Measurements from ENCODE around the gene UBE2QL1.

Gene UBE2QL1

DNA sequence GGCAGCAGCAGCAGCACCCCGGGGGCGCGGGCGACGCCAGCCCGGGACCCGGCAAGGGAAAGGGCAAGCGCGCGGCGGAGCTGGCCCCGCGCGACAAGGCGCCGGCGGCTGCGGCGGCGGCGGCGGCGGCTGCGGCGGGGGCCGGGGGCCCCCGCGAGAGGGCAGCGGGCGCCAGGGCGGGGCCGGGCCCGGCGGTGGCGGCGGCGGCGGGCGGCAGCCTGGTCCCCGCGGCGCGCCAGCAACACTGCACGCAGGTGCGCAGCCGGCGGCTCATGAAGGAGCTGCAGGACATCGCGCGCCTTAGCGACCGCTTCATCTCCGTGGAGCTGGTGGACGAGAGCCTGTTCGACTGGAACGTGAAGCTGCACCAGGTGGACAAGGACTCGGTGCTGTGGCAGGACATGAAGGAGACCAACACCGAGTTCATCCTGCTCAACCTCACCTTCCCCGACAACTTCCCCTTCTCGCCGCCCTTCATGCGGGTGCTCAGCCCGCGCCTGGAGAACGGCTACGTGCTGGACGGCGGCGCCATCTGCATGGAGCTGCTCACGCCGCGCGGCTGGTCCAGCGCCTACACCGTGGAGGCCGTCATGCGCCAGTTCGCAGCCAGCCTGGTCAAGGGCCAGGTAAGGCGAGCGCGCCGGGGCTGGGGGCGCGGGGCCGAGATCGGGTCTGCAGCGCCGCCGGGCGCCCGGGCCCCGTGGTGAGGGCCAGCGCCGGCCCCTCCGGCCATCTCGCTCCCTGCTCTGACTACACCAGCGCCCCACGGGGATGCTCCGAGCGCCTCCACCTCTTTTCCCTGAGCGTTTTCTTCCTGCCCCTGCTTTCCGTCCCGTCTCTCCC lies at the start of gene UBE2QL1:
Gene UBE2QL1, plus strand, starts transcription at position 238 of the 843 bp plus-strand sequence. Its CDS starts 35 bp downstream, at position 273.
- no peak for DNase-seq

DNA sequence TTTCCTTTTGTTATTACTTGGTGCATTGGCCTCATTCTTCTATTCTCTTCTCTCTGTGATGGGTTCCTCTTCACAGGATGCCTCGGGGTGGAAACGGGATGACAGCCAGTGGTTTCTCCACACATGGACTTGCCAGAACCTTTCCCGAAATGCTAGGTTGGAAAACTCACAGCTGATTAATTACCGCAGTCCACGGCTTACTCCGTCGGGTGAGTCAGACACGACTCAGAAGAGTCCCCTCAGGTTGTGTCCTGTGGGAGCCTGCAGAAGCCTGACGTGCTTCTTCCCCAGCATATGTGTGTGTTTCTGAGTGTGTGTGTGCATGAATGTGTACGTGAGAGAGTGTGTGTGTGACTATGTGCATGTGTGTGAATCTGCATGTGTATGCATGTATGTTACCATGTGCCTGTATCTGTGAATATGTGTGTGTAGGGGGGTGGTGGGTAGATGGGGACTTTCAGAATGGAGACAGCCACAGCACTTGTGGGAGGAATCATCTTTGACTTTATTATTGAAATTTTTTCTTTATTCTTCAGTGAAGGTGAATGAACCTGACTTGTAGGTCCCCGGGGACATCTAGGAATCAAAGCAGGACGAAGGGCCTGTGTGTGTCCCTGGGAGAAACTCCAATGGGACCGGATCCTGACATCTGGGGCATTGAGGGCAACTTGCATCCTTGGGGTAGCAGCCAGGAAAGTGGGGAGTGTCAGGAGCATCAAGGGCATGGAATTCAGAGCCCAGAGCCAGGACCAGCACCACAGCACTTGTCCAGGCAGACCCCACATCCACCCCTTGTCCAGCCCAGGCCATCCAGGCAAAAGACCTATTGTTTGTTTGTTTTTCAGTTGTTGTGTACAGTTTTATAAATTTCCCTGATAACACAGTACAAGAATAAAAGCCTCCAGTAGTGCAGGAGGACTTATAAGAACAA lies 48.4 kb upstream of the UBE2QL1 start:
- no peak for DNase-seq

GRCh38 chr5:6401410-6401809 lies 47.2 kb upstream of the UBE2QL1 start:
- DNase-seq: no peak

GRCh38 chr5:6402939-6403338 lies 45.7 kb upstream of the UBE2QL1 start:
- no peak for DNase-seq

DNA sequence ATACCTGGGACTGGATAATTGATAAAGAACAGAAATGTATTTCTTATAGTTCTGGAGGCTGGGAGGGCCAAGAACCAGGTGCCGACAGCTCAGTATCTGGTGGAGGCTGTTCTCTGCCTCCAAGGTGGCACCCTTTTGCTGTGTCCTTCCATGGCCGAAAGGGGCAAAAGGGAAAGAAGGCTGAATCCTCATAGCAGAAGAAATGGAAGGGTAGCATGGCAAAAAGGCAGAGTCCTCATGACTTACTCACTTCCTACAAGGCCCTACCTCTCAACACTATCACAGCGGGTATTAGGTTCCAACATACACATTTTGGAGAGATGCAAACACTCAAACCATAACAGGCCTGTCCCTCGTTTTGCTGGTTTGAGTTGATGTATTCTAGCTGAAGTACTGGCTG lies 45.2 kb upstream of the UBE2QL1 start:
- DNase-seq: peak; percentile 22

DNA sequence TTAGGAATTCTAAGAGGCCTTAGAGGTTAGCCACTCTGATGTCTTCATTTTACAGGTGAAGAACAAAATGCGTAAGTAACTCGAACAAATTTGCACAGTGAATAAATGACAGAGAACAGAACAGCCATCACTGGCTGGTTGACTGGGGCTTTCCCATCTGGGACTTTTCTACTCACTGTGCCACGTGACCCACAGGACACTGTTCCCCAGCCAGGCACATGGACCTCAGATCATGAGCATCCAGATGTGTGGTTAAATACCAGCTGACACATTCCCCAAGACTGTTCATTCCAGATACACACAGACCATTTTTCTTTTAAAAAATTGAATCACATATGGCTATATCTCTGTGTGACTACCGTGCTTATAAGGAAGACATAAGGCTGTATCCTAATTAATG lies 44.5 kb upstream of the UBE2QL1 start:
- DNase-seq: no peak

- DNase-seq: no peak
These were observed 43.1 kb upstream of the UBE2QL1 start for GRCh38 chr5:6405591-6405990.

DNA sequence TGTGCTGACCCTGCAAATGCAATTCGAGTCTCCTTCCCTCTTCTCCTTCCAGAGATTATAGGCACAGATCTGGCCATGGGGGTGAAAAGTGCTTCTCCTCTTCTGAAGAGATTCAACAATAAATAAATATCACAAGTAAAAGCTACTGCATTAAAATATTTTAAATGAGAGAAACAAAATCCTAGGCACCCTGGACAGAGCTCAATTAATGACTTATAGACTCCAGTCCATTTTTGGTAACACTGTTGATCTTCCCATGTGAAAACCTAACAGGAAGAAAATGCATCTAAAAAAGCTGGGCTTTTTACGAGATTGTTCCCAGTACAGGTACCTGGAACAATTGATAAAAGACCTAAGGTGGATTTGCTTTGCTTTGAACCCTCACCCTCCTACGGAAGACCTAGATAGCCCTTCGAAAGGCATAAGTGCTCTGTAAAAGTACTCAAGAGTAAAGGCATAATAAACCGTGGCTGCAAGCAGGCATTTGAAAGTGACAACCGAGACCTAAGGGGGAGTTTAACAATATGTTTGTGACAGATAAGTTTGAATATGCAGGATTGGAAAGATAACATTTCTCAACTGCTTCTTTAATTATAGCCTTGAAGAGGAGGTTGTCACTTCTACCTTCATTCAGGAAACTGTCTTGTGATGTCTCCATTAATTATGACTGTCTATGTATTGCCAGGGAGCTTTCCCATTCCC lies 41.0 kb upstream of the UBE2QL1 start:
- DNase-seq: no peak

GRCh38 chr5:6408260-6408596 lies 40.4 kb upstream of the UBE2QL1 start:
- DNase-seq: no peak

DNA sequence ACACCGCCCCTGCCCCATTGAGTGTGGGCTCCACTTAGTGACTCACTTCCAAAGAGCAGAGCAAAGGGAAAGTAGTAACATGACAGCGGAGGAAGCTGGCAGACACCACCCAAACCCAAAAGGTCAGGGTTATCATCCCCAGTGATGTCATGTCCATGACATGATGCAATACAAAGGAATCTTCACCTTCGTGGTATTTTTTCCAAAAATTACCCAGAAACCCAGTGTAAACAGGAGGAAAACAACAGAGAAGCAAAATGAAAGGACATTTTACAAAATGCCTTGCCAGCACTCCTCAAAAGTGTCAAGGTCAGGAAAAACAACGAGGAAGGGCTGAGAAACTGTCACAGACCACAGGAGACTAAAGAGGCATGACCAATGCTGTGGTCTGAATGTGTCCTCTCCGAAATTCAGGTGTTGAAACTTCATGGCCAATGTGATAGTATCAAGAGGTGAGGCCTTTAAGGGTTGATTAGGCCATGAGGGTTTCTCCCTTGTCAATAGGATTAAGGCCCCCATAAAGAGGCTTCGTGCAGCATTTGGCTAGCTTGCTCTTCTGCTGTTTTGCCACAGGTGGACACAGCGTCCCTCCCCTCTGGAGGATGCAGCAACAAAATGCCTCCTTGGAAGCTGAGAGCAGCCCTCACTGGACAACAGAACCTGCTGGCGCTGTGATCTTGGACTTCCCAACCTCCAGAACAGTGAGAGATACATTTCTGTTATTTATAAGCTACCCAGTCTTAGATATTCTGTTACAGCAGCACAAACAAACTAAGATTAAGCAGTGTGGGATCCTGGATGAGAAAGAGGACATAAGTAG lies 39.8 kb upstream of the UBE2QL1 start:
- no peak for DNase-seq

DNA sequence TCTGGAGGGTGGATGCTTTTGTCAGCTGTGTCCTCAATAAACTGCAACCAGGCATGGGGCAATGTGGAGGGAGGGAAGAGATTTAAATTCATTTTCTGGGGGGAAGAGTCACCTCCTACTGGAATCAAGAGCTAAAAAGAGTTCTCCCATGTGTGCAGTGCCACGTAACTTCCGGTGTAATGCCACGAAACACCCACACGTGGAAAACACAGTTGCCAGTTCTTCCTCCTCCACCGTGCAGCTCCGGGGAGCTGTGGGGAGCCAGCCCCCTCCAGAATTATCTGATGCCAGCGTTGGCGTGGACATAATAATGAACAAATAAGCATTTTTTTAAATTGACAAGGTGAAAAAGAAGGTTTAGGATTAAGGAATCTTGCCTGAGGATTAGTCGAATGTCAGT lies 38.2 kb upstream of the UBE2QL1 start:
- DNase-seq: no peak

GRCh38 chr5:6411141-6411540 lies 37.5 kb upstream of the UBE2QL1 start:
- no peak for DNase-seq

DNA sequence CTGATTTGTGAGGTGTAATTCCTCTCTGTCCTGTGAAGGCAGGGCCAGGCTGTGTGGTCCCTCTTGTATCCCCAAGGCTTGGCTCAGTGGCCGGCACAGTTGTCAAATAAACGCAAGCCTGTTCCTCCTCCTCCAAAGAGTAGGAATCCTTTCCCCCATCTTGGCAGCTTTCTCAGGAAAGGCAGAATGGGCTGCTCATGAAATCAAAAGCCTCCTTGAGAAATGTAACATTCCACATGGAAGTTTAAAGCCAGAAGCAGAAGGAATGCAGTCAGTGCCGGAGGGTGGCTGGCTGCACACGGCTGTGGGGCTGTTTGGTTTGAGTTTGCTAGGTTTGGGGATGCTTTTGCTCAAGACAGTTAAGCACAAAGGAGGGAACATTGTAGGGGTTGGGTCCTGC lies 35.8 kb upstream of the UBE2QL1 start:
- no peak for DNase-seq

- no peak for DNase-seq
These were observed 31.0 kb upstream of the UBE2QL1 start for GRCh38 chr5:6417657-6418056.

- no peak for DNase-seq
These were observed 29.9 kb upstream of the UBE2QL1 start for GRCh38 chr5:6418679-6419276.

- DNase-seq: peak; percentile 90
These were observed 29.3 kb upstream of the UBE2QL1 start for GRCh38 chr5:6419340-6419852.

GRCh38 chr5:6423327-6424109 lies 25.1 kb upstream of the UBE2QL1 start:
- no peak for DNase-seq

DNA sequence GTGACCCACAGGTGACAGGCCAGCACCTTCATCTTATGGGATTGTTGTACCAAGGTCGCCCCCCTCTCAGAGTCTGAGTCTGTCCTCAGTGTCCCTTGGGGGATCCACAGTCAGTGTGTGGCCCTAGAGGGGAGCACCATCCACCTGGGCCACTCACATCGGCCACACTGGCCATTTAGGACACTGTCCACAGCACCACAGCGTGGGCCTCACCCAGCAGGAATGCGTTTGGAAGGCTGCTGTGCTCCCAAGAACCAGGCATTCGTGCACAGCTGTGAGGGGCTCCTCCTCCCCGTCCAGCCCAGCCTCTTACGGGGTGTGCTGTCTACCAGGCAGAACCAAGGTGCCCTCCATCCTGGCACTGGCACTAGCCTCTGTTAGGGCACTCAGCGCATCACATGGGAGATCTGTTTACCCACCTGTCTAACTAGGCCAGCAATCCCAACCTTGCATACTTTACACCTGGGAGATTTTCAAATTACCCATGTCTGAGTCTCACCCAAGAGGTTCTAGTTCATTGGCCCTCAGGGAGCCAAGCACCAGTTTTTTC lies 24.5 kb upstream of the UBE2QL1 start:
- peak; percentile 40 for DNase-seq

- no peak for DNase-seq
These were observed 24.0 kb upstream of the UBE2QL1 start for GRCh38 chr5:6424700-6425099.

GRCh38 chr5:6427694-6428093 lies 21.0 kb upstream of the UBE2QL1 start:
- no peak for DNase-seq

Measured in DMS153 (cell line).